Breast epithelium (tissue), 4 donors: Measurements from ENCODE around the gene FKBP4. TPM values are rescaled to one million over a fixed set of nuclear protein-coding genes. Genes with fewer than 3 reads are reported as not detected.

Experiments used
- DNase-seq, 2 donors: peaks; one replicate each; pipeline ENCODE4 v3.0.0-alpha.2; 2019; ENCODE audit warnings: low spot score in 2 of 2
- H3K27ac ChIP-seq, 2 donors: fragments of 200-600 bp; sonication (generic) in 1 of 2; one replicate each; pipeline ENCODE4 v1.5.1; 2016 to 2019; ENCODE audit warnings: mild to moderate bottlenecking in 1 of 2
- H3K27me3 ChIP-seq, 2 donors: fragments of 200-600 bp; sonication (generic) in 1 of 2; one replicate each; pipeline versions ENCODE4 v1.5.1 to v1.6.0; 2017 to 2019; ENCODE audit warnings: control low read depth in 1 of 2, mild to moderate bottlenecking in 1 of 2
- H3K36me3 ChIP-seq: fragments of 200-600 bp; one replicate; pipeline ENCODE4 v1.5.1; 2019
- H3K4me1 ChIP-seq, 2 donors: fragments of 200-600 bp; sonication (generic); one replicate each; pipeline ENCODE4 v1.5.1; 2016 to 2019; ENCODE audit warnings: control low read depth in 1 of 2
- H3K4me3 ChIP-seq, 3 donors: fragments of 200-600 bp; sonication (generic); 1 replicate in 2 of 3; 2 replicates in 1 of 3; pipeline ENCODE4 v1.5.1; 2016 to 2019; ENCODE audit warnings: mild to moderate bottlenecking in 3 of 3, moderate library complexity in 2 of 3
- H3K9me3 ChIP-seq, 2 donors: fragments of 200-600 bp; sonication (generic) in 1 of 2; one replicate each; pipeline ENCODE4 v1.5.1; 2016 to 2019; ENCODE audit warnings: control low read depth in 1 of 2
- CTCF ChIP-seq, 3 donors: fragments of 450-650 bp; IDR thresholded peaks; one replicate each; pipeline ENCODE4 v1.5.1; 2016 to 2017; ENCODE audit warnings: antibody characterized with exemption in 3 of 3, mild to moderate bottlenecking in 3 of 3, moderate library complexity in 3 of 3
- POLR2A ChIP-seq: fragments of 450-650 bp; IDR thresholded peaks from one replicate; pipeline ENCODE4 v1.6.1; 2016; ENCODE audit warnings: antibody characterized with exemption, mild to moderate bottlenecking, moderate library complexity
- POLR2AphosphoS5 ChIP-seq, 3 donors: sonication (generic); formaldehyde crosslinking; IDR thresholded peaks; one replicate each; pipeline ENCODE4 v1.6.1; 2017; ENCODE audit warnings: antibody characterized with exemption in 3 of 3
- intact Hi-C: fragments of 100-400 bp; cut with DNase I; formaldehyde crosslinking; loops from one replicate; pipeline ENCODE4 v1.15.1; 2023; ENCODE audit warnings: low total_unique reads
- total RNA-seq, 3 donors: library from RNA; depleted of rRNA; stranded (reverse); fragments of >200 nt; gene quantifications; one replicate each; pipeline ENCODE4 v1.1.0, GENCODE V29; 2016

The FKBP4 gene
- total RNA-seq, 3 donors from 2014 or later: 30.4 to 70.8 (median 50.1) TPM

GRCh38 chr12:2845280-2845679, 50.5 kb downstream of the FKBP4 start:
- intact Hi-C loops: no loop called here
- H3K9me3 ChIP-seq: no peaks in the 10 kb centered on the region
- no peaks in the 10 kb centered on the region for H3K4me1 ChIP-seq
- DNase-seq: no peak
- no peaks in the 10 kb centered on the region for H3K36me3 ChIP-seq
- H3K27me3 ChIP-seq: no peaks in the 10 kb centered on the region
- H3K4me3 ChIP-seq: no peak overlapping the region
- H3K27ac ChIP-seq: peak overlapping the region in 1 of 2 donors; percentile 38
- no peak for TF ChIP-seq POLR2AphosphoS5 (IDR thresholded peaks at IDR 0.05)
- TF ChIP-seq POLR2A: no peak
- TF ChIP-seq CTCF (IDR thresholded peaks at IDR 0.05): no peak

DNA sequence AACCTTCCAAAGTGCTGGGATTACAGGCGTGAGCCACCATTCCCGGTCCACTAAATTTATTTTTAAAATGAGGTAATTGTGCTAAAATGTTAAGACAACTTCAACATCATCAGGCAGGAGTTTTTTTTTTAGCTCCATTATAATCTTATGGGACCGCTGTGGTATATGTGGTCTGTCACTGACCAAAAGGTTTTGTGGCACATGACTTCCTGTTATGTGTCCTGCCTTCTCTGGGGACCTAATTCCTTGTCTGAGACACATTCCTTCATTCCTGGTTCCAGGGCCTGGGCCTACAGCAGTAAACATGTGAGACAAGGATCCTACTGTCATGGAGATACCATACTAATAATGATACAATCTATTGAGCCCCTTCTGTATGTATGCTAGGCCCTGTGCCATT, 57.2 kb downstream of the FKBP4 start:
- Histone ChIP-seq H3K4me3 (no peak overlapping the region), H3K27ac (no peak overlapping the region), H3K36me3 (no peaks in the 10 kb centered on the region), H3K9me3 (no peaks in the 10 kb centered on the region), H3K27me3 (no peaks in the 10 kb centered on the region), H3K4me1 (no peaks in the 10 kb centered on the region)
- no peak for DNase-seq
- intact Hi-C loops: loop anchor here (10.0 kb wide), 1 partner anchor 633 kb away; no protein-coding TSS in a partner anchor
- no peak for TF ChIP-seq POLR2A
- no peak for TF ChIP-seq CTCF (IDR thresholded peaks at IDR 0.05)
- no peak for TF ChIP-seq POLR2AphosphoS5 (IDR thresholded peaks at IDR 0.05)

GRCh38 chr12:2853626-2854025, 58.9 kb downstream of the FKBP4 start:
- TF ChIP-seq CTCF (IDR thresholded peaks at IDR 0.05): peak; percentile 31 to 69 (median 66)
- TF ChIP-seq POLR2AphosphoS5 (IDR thresholded peaks at IDR 0.05): no peak
- H3K27ac ChIP-seq: no peak overlapping the region
- no peak overlapping the region for H3K4me3 ChIP-seq
- no peaks in the 10 kb centered on the region for H3K36me3 ChIP-seq
- H3K4me1 ChIP-seq: no peaks in the 10 kb centered on the region
- no peaks in the 10 kb centered on the region for H3K9me3 ChIP-seq
- DNase-seq: peak; percentile 45 to 80
- intact Hi-C loops: loop anchor here (10.0 kb wide), 1 partner anchor 631 kb away; no protein-coding TSS in a partner anchor
- no peaks in the 10 kb centered on the region for H3K27me3 ChIP-seq

Other genes with a start within 250 kb of the FKBP4 start
- gene ITFG2, start 17.7 kb downstream of the FKBP4 start, total RNA-seq: 10 to 100 TPM; 22.2 to 48.9 (median 35.1) TPM
- gene NRIP2, start 40.1 kb downstream of the FKBP4 start, total RNA-seq: 1 to 10 TPM in 2 of 3 donors, under 1 TPM in 1; 0.16 to 1.6 (median 1.2) TPM
- gene TEX52, start 62.1 kb downstream of the FKBP4 start, total RNA-seq: not detected
- gene FOXM1, start 82.2 kb downstream of the FKBP4 start, total RNA-seq: 1 to 10 TPM in 1 of 3 donors, under 1 TPM in 2; under 0.01 to 2.4 (median 0.44) TPM
- gene RHNO1, start 82.3 kb downstream of the FKBP4 start, total RNA-seq: 10 to 100 TPM in 2 of 3 donors, 1 to 10 TPM in 1; 4.3 to 18.4 (median 15.7) TPM
- gene TULP3, start 95.9 kb downstream of the FKBP4 start, total RNA-seq: 10 to 100 TPM; 18.6 to 22.6 (median 20.8) TPM
- gene TEAD4, start 164.4 kb downstream of the FKBP4 start, total RNA-seq: 10 to 100 TPM in 2 of 3 donors, 1 to 10 TPM in 1; 2.4 to 24.3 (median 12.6) TPM